CD1c-positive myeloid dendritic cell (primary cell): ENCODE results near the gene GOLGA1.
"Not testable (repeated sequence)": the region's sequence is repeated elsewhere in the genome, so short reads cannot be mapped to it uniquely, and the experiment has no call there.

Experiments used
- DNase-seq: peaks from one replicate; pipeline ENCODE4 v3.0.0-alpha.2; 2016; ENCODE audit errors: extremely low spot score

GOLGA1 gene

DNA sequence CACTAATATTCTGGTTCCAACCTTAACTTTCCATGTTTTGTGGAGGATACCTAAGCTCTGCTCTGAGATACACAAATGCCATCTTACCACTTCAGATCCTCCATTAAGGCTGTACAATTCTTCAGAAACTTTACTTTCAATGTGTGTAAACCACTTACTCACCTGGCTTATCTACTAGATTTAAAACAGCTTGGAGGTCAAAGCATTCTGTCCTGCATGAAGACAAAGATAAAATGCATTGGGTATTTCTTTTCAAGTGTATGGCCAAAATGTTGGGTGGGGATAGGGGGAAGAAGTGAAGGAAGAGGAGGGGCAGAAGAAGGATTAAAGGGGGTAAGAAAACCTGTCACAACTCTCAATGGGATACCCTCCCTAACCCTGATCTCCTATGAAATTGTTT lies 939 bp downstream of the GOLGA1 start:
- no peak for DNase-seq

DNA sequence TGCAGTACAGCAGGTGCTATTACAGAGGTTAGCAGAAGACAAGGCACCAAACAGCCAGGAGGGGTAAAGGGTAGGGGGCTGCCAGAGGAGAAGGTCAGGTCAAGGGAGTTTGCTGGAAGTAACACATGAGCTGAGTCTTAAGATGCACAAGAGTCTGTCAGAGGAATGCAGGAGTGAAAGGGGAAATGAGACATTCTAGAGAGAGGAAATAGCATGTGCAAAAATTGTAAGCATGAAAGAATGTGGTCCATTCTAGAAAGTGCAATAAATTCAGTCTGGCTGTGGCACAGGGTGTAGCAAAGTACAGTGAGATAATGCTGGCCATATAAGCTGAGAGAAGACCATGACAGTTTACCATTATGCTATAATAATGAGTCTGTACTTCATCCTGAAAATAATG lies 6.6 kb downstream of the GOLGA1 start:
- DNase-seq, result peak; percentile 15

GRCh38 chr9:124932333-124932732 lies 8.6 kb downstream of the GOLGA1 start:
- DNase-seq, result peak; percentile 13

DNA sequence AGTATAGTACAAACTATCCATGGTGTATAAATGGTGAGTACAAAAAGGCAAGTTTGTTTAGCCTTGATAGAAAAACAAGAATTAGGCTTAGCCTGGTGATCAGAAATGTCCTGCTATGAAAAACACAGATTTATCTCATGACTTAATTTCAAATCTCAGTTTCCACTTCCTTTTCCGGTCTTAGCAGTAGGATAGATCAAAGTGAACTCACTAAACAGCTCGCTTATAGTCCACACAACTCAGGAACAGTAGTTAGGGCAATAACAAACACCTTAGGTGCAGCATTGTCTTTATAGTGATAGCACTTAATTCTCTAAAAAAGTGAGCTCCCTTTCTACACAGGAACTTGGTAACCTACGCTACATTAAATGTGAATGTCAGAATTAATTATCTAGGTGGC lies 11.4 kb downstream of the GOLGA1 start:
- DNase-seq, result no peak

- DNase-seq, result no peak
Measured at GRCh38 chr9:124928116-124928515, 12.8 kb downstream of the GOLGA1 start.

GRCh38 chr9:124920394-124920793 lies 20.5 kb downstream of the GOLGA1 start:
- DNase-seq, result not testable (repeated sequence)

DNA sequence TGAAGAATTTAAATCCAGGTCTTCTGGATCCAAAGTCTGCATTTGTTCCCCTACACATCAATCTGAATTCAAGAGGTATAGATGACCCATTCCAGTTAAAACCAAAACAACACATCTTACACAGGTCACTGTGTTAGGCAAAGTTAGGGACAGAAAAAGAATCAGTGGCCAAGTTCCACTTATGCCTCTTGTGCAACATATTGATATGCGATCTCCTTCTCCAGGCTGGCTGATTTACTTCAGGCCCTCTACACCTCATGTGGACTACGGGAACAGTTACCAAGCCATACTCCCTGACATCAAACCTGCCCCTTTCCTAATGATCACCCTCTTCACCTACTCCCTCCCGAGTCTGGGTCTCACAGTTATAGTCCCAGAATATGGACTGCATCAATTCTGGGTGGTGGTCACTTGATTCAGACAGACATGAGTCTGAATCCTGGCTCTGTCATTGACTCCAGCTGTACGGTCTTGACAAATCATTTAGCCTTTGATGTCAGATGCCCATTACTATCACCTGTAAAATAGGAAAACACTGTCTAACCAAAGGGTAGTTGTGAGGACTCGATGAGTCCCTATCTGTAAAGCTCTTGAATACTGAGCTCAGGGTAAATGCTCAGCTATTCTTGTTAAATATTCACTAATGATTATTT lies 26.0 kb downstream of the GOLGA1 start:
- no peak for DNase-seq

- DNase-seq, result no peak
Measured at GRCh38 chr9:124913378-124913777, 27.5 kb downstream of the GOLGA1 start.

GRCh38 chr9:124911766-124912165 lies 29.1 kb downstream of the GOLGA1 start:
- DNase-seq, result no peak

- no peak for DNase-seq
Measured at GRCh38 chr9:124908098-124908497, 32.8 kb downstream of the GOLGA1 start.

DNA sequence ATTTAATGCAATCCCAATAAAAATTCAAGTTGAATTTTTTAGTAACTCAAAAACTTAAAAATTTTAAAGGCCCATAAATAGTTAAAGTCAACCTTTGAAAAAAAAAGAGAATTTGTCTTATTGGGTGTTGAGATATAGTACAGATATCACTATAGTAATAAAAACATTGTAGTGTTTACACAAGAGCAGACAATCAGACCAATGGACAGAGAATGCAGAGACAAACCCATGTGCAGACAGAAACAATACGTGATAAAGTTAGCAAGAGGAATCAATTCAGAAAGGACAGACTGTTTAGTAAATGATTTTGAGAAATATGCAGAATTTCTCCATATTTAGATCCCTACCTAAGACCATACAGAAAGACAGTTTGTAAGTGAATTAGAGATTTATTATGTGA lies 33.9 kb downstream of the GOLGA1 start:
- DNase-seq, result no peak

DNA sequence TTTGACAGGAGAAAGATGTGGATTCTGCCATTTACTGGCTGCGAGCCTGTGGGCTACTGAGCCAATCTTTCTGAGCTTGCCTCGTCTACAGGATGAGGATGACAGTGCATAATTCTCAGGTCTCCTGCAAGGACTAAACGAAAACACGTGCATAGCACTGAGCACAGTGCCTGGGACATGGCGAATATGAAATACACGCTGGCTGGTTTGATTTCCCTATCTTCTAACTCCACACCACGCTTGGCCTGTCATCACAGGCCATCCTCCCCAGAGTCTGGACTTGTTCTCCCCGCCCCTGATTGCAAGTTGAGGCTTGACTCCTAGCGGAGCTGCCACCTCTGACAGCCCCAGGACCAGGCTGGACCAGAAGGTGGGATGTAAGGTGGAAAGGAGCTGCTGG lies 41.0 kb downstream of the GOLGA1 start:
- no peak for DNase-seq

DNA sequence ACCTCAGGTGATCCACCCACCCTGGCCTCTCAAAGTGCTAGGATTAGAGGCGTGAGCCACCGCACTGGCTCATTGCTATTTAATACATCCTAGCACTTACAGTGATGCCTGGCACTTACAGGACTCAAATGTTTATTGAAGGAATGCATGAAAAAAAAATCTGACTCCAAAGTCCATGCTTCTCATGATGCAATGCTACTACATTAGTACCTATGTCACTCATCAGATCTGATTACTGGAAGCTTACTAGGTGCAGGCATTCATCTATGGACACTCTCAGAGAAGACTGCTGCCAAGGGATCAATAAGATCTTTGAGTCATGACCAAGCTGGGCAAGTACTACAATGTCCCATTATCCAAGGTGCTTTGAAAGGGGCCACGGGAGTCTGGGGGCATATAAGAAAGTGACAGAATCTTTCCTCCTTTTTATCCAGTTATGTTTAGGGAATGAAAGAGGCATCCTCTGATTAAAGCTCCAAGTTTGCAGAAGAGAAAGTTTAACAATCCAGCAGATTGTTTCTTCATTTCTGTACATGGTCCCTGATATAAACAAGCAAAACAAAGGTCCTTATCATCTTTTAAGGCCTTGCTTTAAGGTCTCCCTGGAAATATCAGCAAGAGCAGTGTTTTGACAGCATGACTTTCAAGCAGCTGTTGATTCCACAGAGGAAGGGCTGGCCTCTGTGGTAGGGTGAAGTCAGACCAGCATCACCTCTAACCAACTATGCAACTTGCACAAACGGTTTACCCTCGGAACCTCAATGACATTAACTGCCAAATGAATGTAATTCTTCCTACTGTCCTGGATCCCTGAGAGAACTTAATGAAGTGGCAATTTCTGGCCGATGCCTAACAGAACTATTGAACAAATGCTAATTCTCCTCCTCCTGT lies 43.1 kb downstream of the GOLGA1 start:
- DNase-seq, result no peak

DNA sequence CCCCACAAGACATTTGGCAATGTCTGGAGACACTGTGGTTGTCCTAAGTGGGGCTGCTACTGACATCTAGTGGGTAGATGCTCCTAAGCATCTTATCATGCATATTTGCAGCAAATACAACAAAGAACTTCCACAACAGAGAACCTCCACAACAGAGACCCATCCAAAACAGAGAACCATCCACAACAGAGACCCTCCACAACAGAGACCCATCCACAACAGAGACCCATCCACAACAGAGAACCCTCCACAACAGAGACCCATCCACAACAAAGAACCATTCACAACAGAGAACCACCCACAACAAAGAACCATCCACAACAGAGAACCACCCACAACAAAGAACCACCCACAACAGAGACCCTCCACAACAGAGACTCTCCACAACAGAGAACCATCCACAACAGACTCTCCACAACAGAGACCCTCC lies 46.1 kb downstream of the GOLGA1 start:
- DNase-seq, result peak; percentile 33

DNA sequence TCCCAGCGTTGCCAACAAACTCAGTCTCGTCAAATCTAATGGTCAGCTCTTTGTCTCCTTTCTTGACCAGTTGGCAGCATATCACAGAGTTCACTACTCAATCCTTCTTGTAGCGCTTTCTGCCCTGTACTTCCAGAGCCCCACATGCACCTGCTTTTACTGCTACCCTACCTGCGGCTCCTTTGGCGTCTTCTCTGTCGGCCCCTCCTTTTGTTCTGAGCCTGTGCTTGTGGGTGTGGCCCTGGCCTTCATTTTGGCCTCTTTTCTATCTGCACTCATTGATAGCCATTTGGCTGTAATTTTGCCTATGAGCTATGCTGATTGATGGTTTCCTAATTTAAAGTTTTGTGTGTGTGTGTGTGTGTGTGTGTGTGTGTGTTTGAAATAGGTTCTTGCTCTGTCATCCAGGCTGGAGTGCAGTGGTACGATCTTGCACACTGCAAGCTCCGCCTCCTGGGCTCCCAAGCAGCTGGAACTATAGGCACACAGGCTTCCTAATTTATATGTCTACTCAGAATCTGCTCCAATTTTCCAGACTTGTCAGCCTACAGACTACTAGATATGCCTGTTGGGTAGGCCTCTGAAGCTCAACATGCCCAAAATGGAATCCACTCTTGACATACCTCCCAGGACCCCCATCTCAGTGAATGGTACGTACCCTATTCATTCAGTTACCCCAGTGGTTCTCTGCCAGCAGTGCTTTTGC lies 46.7 kb downstream of the GOLGA1 start:
- no peak for DNase-seq

- DNase-seq, result no peak
Measured at GRCh38 chr9:124890179-124890578, 50.7 kb downstream of the GOLGA1 start.

GRCh38 chr9:124889006-124889405 lies 51.9 kb downstream of the GOLGA1 start:
- DNase-seq, result no peak

- DNase-seq, result no peak
Measured at GRCh38 chr9:124887832-124888231, 53.1 kb downstream of the GOLGA1 start.

GRCh38 chr9:124886866-124887492 lies 53.9 kb downstream of the GOLGA1 start:
- DNase-seq, result no peak

- DNase-seq, result no peak
Measured at GRCh38 chr9:124886461-124886860, 54.4 kb downstream of the GOLGA1 start.

GRCh38 chr9:124885551-124885950 lies 55.3 kb downstream of the GOLGA1 start:
- DNase-seq, result no peak

GRCh38 chr9:124884376-124884775 lies 56.5 kb downstream of the GOLGA1 start:
- no peak for DNase-seq
